K562 (cell line): ENCODE measurements around the gene CPNE2. TPM values are rescaled to one million over a fixed set of nuclear protein-coding genes. Genes with fewer than 3 reads are reported as not detected.

Experiments used
- BRD9 ChIP-seq: fragments of 450-650 bp; IDR thresholded peaks from 2 replicates; pipeline ENCODE4 v1.6.1; 2018; ENCODE audit warnings: low read depth; ENCODE audit not compliant: partially characterized antibody
- CHD2 ChIP-seq: IDR thresholded peaks from 2 replicates; pipeline ENCODE4 v1.6.1; 2011; ENCODE audit warnings: low read depth, low read length
- ETV1 ChIP-seq: fragments of 450-650 bp; conservative IDR thresholded peaks from 2 replicates; pipeline ENCODE4 v1.6.1; 2016; ENCODE audit warnings: missing genetic modification characterization, control low read depth, low read depth, missing compliant biosample characterization
- FOXP1 ChIP-seq: sonication (generic); formaldehyde crosslinking; IDR thresholded peaks from 2 replicates; pipeline ENCODE4 v1.8.0; 2022; ENCODE audit warnings: mild to moderate bottlenecking, missing genetic modification reagents
- GABPA ChIP-seq: fragments of 200-800 bp; sonication (Bioruptor generic); conservative IDR thresholded peaks from 2 replicates; pipeline ENCODE4 v1.6.1; 2016; ENCODE audit warnings: low read depth, missing genetic modification characterization, missing compliant biosample characterization
- MYNN ChIP-seq, 2 experiments: sonication (generic); formaldehyde crosslinking in 1 of 2; IDR thresholded peaks; 2 replicates each; pipeline versions ENCODE4 v1.5.0 to v1.6.1; 2016 to 2020; ENCODE audit warnings: antibody characterized with exemption in 1 of 2, missing genetic modification reagents in 1 of 2
- NR2C1 ChIP-seq, 2 experiments: fragments of 450-650 bp; IDR thresholded peaks; 2 replicates each; pipeline ENCODE4 v1.6.1; 2017; ENCODE audit warnings: mild to moderate bottlenecking in 2 of 2, antibody characterized with exemption in 1 of 2, inconsistent platforms in 1 of 2, missing compliant biosample characterization in 1 of 2, missing genetic modification characterization in 1 of 2
- NRF1 ChIP-seq, 2 experiments: fragments of 450-650 bp; IDR thresholded peaks in 1 of 2; conservative IDR thresholded peaks in 1 of 2; 2 replicates each; pipeline ENCODE4 v1.6.1; 2014; ENCODE audit warnings: mild to moderate bottlenecking in 2 of 2
- RAD21 ChIP-seq, 2 experiments: fragments of 250-450 bp in 1 of 2; fragments of 450-650 bp in 1 of 2; sonication (Bioruptor Pico) in 1 of 2; formaldehyde crosslinking in 1 of 2; IDR thresholded peaks in 1 of 2; conservative IDR thresholded peaks in 1 of 2; 2 replicates each; pipeline versions ENCODE4 v1.4.0 to v1.8.0; 2020 to 2022; ENCODE audit warnings: mild to moderate bottlenecking in 2 of 2, moderate library complexity in 1 of 2
- RB1 ChIP-seq: fragments of 450-650 bp; IDR thresholded peaks from 2 replicates; pipeline ENCODE4 v1.6.1; 2017; ENCODE audit warnings: low read depth, mild to moderate bottlenecking
- SAFB2 ChIP-seq: fragments of 200-400 bp; formaldehyde crosslinking; IDR thresholded peaks from 2 replicates; pipeline ENCODE4 v1.6.1; 2018; ENCODE audit warnings: borderline replicate concordance, low read length, low read depth, moderate library complexity; ENCODE audit not compliant: severe bottlenecking
- THRB ChIP-seq: fragments of 450-650 bp; formaldehyde crosslinking; conservative IDR thresholded peaks from 2 replicates; pipeline ENCODE4 v1.4.0; 2022; ENCODE audit warnings: mild to moderate bottlenecking, missing genetic modification characterization
- ZNF263 ChIP-seq: sonication (generic); formaldehyde crosslinking; IDR thresholded peaks from 2 replicates; pipeline ENCODE4 v1.8.0; 2022; ENCODE audit warnings: mild to moderate bottlenecking, missing genetic modification reagents, borderline replicate concordance
- ZNF444 ChIP-seq: fragments of 250-450 bp; sonication (Bioruptor Pico); IDR thresholded peaks from 2 replicates; pipeline ENCODE4 v1.4.0; 2020; ENCODE audit warnings: mild to moderate bottlenecking, moderate library complexity
- ZNF551 ChIP-seq: fragments of 250-450 bp; sonication (Bioruptor Pico); IDR thresholded peaks from 2 replicates; pipeline ENCODE4 v1.5.0; 2021; ENCODE audit warnings: mild to moderate bottlenecking, moderate library complexity
- polyA plus RNA-seq, 8 experiments: library from polyadenylated mRNA; depleted of rRNA in 4 of 8; stranded (reverse) in 5 of 8; unstranded in 3 of 8; fragments of >200 nt; fragmentation: Nextera tagmentation in 2 of 8; fragmentation: Illumina TruSeq in 1 of 8; extraction: Ambion mirVana in 2 of 8; extraction: Trizol in 1 of 8; gene quantifications; 2 replicates each; pipeline versions ENCODE4 v1.2.1 to v1.2.3, GENCODE V29; 2011 to 2014; ENCODE audit warnings: inconsistent platforms in 1 of 8, missing spikeins in 1 of 8
- total RNA-seq, 7 experiments: library from RNA; depleted of rRNA in 6 of 7; stranded (reverse); fragments of >200 nt in 6 of 7; fragmentation: Illumina TruSeq in 2 of 7; extraction: Trizol in 2 of 7; gene quantifications; 2 replicates each; pipeline versions ENCODE4 v1.2.1 to v1.2.3, GENCODE V29; 2011 to 2021; ENCODE audit warnings: low replicate concordance in 1 of 7
- TF ChIP-seq, protein P1 (sequence below): fragments of 250-450 bp; sonication (Bioruptor Pico); IDR thresholded peaks from 2 replicates; pipeline ENCODE4 v1.4.0; 2020; ENCODE audit warnings: borderline replicate concordance
- TF ChIP-seq, protein P2 (sequence below): IDR thresholded peaks from 3 replicates; pipeline ENCODE4 v1.6.1; 2011; ENCODE audit warnings: borderline replicate concordance, mild to moderate bottlenecking, moderate library complexity; ENCODE audit not compliant: insufficient read length; ENCODE audit errors: extremely low read depth

CPNE2 gene
- total and polyA plus RNA-seq, 9 of the 15 experiments (the other 6 are each of a cell fraction or from before 2014, with no cell fraction given) = 3.0 to 13.9 (median 8.6) TPM

DNA sequence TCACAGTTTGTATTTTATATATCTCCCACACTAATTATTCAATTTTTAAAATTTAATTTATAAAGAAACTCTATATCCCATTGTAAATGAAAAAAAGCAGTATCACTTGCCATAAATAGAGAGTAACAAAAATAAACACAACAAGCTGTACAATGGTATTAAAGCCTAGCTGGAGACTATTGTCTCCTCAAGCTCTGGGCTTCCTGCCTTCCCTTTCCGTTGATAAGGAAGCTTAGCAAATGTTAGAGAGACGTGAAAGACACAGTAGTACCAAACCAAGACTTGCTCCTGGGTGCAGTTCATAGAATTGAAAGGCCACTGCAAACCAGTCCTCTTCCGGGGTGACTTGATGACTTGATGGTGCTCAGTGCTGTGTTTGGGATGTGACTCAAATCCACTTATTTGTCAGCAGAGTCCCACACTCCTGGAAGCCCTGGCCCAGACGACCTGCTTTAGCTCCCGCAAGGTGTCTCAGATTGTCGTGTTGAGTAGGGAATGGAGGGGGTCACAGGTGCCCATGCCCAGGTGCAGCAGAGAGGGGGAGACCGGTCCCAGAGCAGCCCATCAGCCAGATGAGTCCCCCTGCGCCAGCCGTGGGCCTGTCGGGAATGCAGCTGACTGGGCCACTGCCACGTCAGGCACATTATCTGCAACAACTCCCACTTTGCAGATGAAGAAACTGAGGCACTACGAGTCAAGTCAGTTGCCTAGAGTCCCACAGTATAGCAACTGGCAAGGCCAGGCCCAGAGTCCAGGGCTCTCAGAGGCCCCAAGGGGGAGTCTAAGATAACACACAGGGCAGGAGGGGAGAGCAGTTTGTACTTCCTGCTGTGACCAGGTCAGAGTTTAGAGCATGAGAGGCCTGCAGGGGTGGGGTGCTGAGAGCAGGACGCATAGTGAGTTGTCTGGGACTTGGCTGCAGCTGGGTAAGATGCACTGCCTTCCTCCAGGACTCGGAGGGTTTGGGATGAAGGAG lies 53.0 kb downstream of the CPNE2 start (continued):
- TF ChIP-seq BRD9 = no peak
- TF ChIP-seq CHD2 = no peak
- TF ChIP-seq ZNF263 (CRISPR knock-in tag) = peak; percentile 22; the same call in 1 of the 2 replicates
- TF ChIP-seq, protein P1, sequence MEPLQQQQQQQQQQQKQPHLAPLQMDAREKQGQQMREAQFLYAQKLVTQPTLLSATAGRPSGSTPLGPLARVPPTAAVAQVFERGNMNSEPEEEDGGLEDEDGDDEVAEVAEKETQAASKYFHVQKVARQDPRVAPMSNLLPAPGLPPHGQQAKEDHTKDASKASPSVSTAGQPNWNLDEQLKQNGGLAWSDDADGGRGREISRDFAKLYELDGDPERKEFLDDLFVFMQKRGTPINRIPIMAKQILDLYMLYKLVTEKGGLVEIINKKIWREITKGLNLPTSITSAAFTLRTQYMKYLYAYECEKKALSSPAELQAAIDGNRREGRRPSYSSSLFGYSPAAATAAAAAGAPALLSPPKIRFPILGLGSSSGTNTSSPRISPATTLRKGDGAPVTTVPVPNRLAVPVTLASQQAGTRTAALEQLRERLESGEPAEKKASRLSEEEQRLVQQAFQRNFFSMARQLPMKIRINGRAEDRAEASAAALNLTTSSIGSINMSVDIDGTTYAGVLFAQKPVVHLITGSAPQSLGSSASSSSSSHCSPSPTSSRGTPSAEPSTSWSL (CRISPR knock-in tag) = no peak
- TF ChIP-seq MYNN (IDR thresholded peaks at IDR 0.05) = no peak
- no peak for TF ChIP-seq MYNN (CRISPR knock-in tag; IDR thresholded peaks at IDR 0.05)
- TF ChIP-seq NRF1 (conservative IDR thresholded peaks at IDR 0.05 in 1 of 2, IDR thresholded peaks at IDR 0.05 in 1 of 2) = 0 out of 4 replicates have a peak, but pooled peaks of 1 of the 2 experiments have one; percentile 11
- TF ChIP-seq NR2C1 (IDR thresholded peaks at IDR 0.05) = peak; percentile 82
- TF ChIP-seq NR2C1 (tag; IDR thresholded peaks at IDR 0.05) = peak; percentile 80; the same call in 1 of the 2 replicates
- no peak for TF ChIP-seq SAFB2
- 0 out of 2 replicates have a peak, but pooled peaks have one; percentile 51 for TF ChIP-seq FOXP1 (CRISPR knock-in tag)
- TF ChIP-seq, protein P2, sequence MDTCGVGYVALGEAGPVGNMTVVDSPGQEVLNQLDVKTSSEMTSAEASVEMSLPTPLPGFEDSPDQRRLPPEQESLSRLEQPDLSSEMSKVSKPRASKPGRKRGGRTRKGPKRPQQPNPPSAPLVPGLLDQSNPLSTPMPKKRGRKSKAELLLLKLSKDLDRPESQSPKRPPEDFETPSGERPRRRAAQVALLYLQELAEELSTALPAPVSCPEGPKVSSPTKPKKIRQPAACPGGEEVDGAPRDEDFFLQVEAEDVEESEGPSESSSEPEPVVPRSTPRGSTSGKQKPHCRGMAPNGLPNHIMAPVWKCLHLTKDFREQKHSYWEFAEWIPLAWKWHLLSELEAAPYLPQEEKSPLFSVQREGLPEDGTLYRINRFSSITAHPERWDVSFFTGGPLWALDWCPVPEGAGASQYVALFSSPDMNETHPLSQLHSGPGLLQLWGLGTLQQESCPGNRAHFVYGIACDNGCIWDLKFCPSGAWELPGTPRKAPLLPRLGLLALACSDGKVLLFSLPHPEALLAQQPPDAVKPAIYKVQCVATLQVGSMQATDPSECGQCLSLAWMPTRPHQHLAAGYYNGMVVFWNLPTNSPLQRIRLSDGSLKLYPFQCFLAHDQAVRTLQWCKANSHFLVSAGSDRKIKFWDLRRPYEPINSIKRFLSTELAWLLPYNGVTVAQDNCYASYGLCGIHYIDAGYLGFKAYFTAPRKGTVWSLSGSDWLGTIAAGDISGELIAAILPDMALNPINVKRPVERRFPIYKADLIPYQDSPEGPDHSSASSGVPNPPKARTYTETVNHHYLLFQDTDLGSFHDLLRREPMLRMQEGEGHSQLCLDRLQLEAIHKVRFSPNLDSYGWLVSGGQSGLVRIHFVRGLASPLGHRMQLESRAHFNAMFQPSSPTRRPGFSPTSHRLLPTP = no peak
- peak; percentile 41; the same call in 1 of the 2 replicates for TF ChIP-seq GABPA
- TF ChIP-seq ETV1 (tag) = peak; percentile 27; the same call in 1 of the 2 replicates
- TF ChIP-seq RAD21 (CRISPR knock-in tag; conservative IDR thresholded peaks at IDR 0.05 in 1 of 2, IDR thresholded peaks at IDR 0.05 in 1 of 2) = peak in 1 of 2 experiments; percentile 25; a peak in 2 of 4 replicates
- TF ChIP-seq ZNF444 = no peak
- TF ChIP-seq RB1 = no peak
- no peak for TF ChIP-seq THRB
- TF ChIP-seq ZNF551 (CRISPR knock-in tag) = no peak
